H1 (cell line): ENCODE measurements around the gene ITPKB. TPM values are rescaled to one million over a fixed set of nuclear protein-coding genes. Genes with fewer than 3 reads are reported as not detected.

Experiments used
- CHD7 ChIP-seq: fragments of 300-600 bp; sonication (generic); IDR thresholded peaks from 2 replicates; pipeline ENCODE4 v1.7.1; 2012; ENCODE audit warnings: low read length, moderate library complexity, mild to moderate bottlenecking, inconsistent platforms; ENCODE audit not compliant: insufficient replicate concordance
- JUND ChIP-seq: IDR thresholded peaks from 2 replicates; pipeline ENCODE4 v1.6.1; 2011; ENCODE audit warnings: mild to moderate bottlenecking, improper control_type of control experiment, low read length
- polyA plus RNA-seq, 7 experiments: library from polyadenylated mRNA; depleted of rRNA in 3 of 7; stranded (reverse) in 5 of 7; unstranded in 2 of 7; fragments of >200 nt in 5 of 7; fragments of 200-250 nt in 2 of 7; gene quantifications; 1 replicate in 5 of 7; 2 replicates in 1 of 7; 4 replicates in 1 of 7; pipeline versions ENCODE4 v1.2.1 to v1.2.3, GENCODE V29; 2011 to 2013; ENCODE audit warnings: missing spikeins in 2 of 7, mixed read lengths in 2 of 7
- total RNA-seq: library from RNA; stranded (reverse); fragmentation: NEBNext Ultra II Directional; extraction: Animal tissue kit (Norgen Biotek cat#: 25700); gene quantifications from 2 replicates; pipeline ENCODE4 v1.2.1, GENCODE V29; 2021

ITPKB gene
- total and polyA plus RNA-seq, 2 of the 8 experiments (the other 6 are each of a cell fraction or from before 2014, with no cell fraction given): 1.7 to 4.8 TPM

- no peak for TF ChIP-seq CHD7
- TF ChIP-seq JUND: no peak
Observed at GRCh38 chr1:226730836-226731235, 8.2 kb downstream of the ITPKB start (continued).
